Measurements from ENCODE around the gene ATG10. TPM values are rescaled to one million over a fixed set of nuclear protein-coding genes. Genes with fewer than 3 reads are reported as not detected.

The ATG10 gene
- total RNA-seq, 1 experiment from 2014 or later: 7.6 TPM

- Histone ChIP-seq H4K8ac (replicated peaks; ENCODE audit: insufficient read length, low read depth, low read length) (no peak overlapping the region), H3K9me3 (ENCODE audit: control insufficient read depth, low read depth, low read length) (no peaks in the 10 kb centered on the region), H4K5ac (ENCODE audit: insufficient read length, low read depth, low read length) (no peak overlapping the region), H3K79me2 (ENCODE audit: insufficient read depth, low read length) (no peaks in the 10 kb centered on the region), H2AFZ (ENCODE audit: low read length) (no peak overlapping the region), H2BK20ac (ENCODE audit: low read depth, low read length, poor library complexity, severe bottlenecking) (no peak overlapping the region), H2AK5ac (ENCODE audit: insufficient read length, low read length) (no peak overlapping the region), H2BK15ac (ENCODE audit: low read depth, low read length) (no peak overlapping the region), H3K18ac (ENCODE audit: insufficient read length, low read depth, low read length) (no peak overlapping the region), H3K79me1 (ENCODE audit: insufficient read depth, low read depth, low read length, poor library complexity, severe bottlenecking) (no peaks in the 10 kb centered on the region), H3T11ph (ENCODE audit: low read length) (no peak overlapping the region), H3K27ac (ENCODE audit: insufficient read length, low read depth, low read length) (no peak overlapping the region), H3K14ac (ENCODE audit: insufficient read depth, low read length) (no peak overlapping the region), H2BK12ac (ENCODE audit: insufficient read length, low read depth, low read length) (no peak overlapping the region), H3K23ac (ENCODE audit: insufficient read length, low read depth, low read length) (no peak overlapping the region), H3K4me2 (ENCODE audit: insufficient read depth, insufficient read length, low read length) (no peak overlapping the region), H3K23me2 (ENCODE audit: insufficient read length, low read depth, low read length, poor library complexity, severe bottlenecking) (no peaks in the 10 kb centered on the region), H3K9ac (ENCODE audit: extremely low read depth, insufficient read length, low read length) (no peak overlapping the region), H2BK120ac (ENCODE audit: low read depth, low read length, poor library complexity, severe bottlenecking) (no peak overlapping the region), H4K91ac (ENCODE audit: insufficient read length, low read depth, low read length) (no peak overlapping the region), H4K20me1 (ENCODE audit: control insufficient read depth, insufficient read depth, insufficient read length) (no peaks in the 10 kb centered on the region), H3K4ac (ENCODE audit: low read depth, low read length) (no peak overlapping the region), H3K56ac (ENCODE audit: insufficient read length, low read depth, low read length) (no peak overlapping the region), H3K4me1 (ENCODE audit: insufficient read depth, low read length) (no peaks in the 10 kb centered on the region), H2BK5ac (ENCODE audit: insufficient read length, low read length) (no peak overlapping the region), H3K27me3 (ENCODE audit: insufficient read depth, low read length) (no peaks in the 10 kb centered on the region)
- H3K27ac Mint-ChIP-seq: no peak overlapping the region
- no peaks in the 10 kb centered on the region for H3K27me3 Mint-ChIP-seq (ENCODE audit: low read depth)
- no peak overlapping the region for H3K4me3 Mint-ChIP-seq
- TF ChIP-seq CTCF (conservative IDR thresholded peaks at IDR 0.05): no peak
- no peak for DNase-seq
- peaks cover 14 to 23% of the 10 kb centered on the region in 2 experiments for H3K4me1 Mint-ChIP-seq
- no peaks in the 10 kb centered on the region for H3K36me3 Mint-ChIP-seq (ENCODE audit: insufficient read depth in 1 of 3, low read depth in 3 of 3)
- no CpG with 5 or more reads among the region's 2 CpGs for WGBS (ENCODE audit: extremely low coverage, insufficient read length, low lambda C conversion rate)
- no peaks in the 10 kb centered on the region for H3K9me3 Mint-ChIP-seq
Observed at GRCh38 chr5:82283893-82284292, 312.1 kb downstream of the ATG10 start.

Measured in H9 (cell line).